Body of pancreas (tissue), 4 donors: ENCODE data around the gene LRRFIP1. TPM values are rescaled to one million over a fixed set of nuclear protein-coding genes. Genes with fewer than 3 reads are reported as not detected.
A peak's percentile ranks its signal among the peaks of the same experiment; 100 is the strongest.

ENCODE experiments used
- ATAC-seq: fragments of 150-250 bp; one replicate; pipeline ENCODE4 v1.9.1; 2016
- DNase-seq, 4 donors: peaks; one replicate each; pipeline ENCODE4 v3.0.0-alpha.2; 2019
- H3K27ac ChIP-seq, 4 donors: fragments of 200-600 bp; sonication (generic); 1 replicate in 3 of 4; 2 replicates in 1 of 4; pipeline versions ENCODE4 v1.5.1 to v1.6.1; 2016 to 2019; ENCODE audit warnings: mild to moderate bottlenecking in 1 of 4, mixed read lengths in 1 of 4, moderate library complexity in 1 of 4
- H3K27me3 ChIP-seq, 2 donors: fragments of 200-600 bp; sonication (generic); one replicate each; pipeline ENCODE4 v1.6.0; 2016; ENCODE audit warnings: mild to moderate bottlenecking in 1 of 2
- H3K36me3 ChIP-seq, 2 donors: fragments of 200-600 bp; sonication (generic); replicated peaks in 1 of 2; 2 replicates each; pipeline ENCODE4 v1.5.1; 2016; ENCODE audit warnings: low read depth in 2 of 2; ENCODE audit not compliant: insufficient read depth in 1 of 2
- H3K4me1 ChIP-seq: fragments of 200-600 bp; sonication (generic); one replicate; pipeline ENCODE4 v1.6.0; 2016
- H3K4me3 ChIP-seq, 2 donors: fragments of 200-600 bp; sonication (generic); 1 replicate in 1 of 2; 2 replicates in 1 of 2; pipeline ENCODE4 v1.5.1; 2016 to 2019
- H3K9me3 ChIP-seq, 3 donors: fragments of 200-600 bp; sonication (generic); 1 replicate in 2 of 3; 2 replicates in 1 of 3; pipeline ENCODE4 v1.5.1; 2016
- CTCF ChIP-seq, 7 experiments: fragments of 450-650 bp in 4 of 7; fragments of 200-600 bp in 3 of 7; sonication (generic) in 3 of 7; IDR thresholded peaks; one replicate each; pipeline ENCODE4 v1.5.1; 2016 to 2019; ENCODE audit warnings: antibody characterized with exemption in 7 of 7
- POLR2A ChIP-seq, 3 donors: fragments of 450-650 bp; IDR thresholded peaks; one replicate each; pipeline ENCODE4 v1.6.1; 2016; ENCODE audit warnings: antibody characterized with exemption in 3 of 3, mild to moderate bottlenecking in 2 of 3
- whole genome bisulfite sequencing, 2 donors: methylation state at CpG; one replicate each; pipeline ENCODE4 v1.1.5; 2017; 5-methylcytosine and 5-hydroxymethylcytosine counted together
- intact Hi-C: fragments of 100-400 bp; cut with DNase I; formaldehyde crosslinking; loops from one replicate; pipeline ENCODE4 v1.15.1; 2023
- total RNA-seq, 2 donors: library from RNA; depleted of rRNA; stranded (reverse); fragments of >200 nt; gene quantifications; one replicate each; pipeline ENCODE4 v1.1.0, GENCODE V29; 2016

The LRRFIP1 gene
- total RNA-seq, 2 donors from 2014 or later, result 49.8 to 57.1 TPM

- TF ChIP-seq POLR2A (IDR thresholded peaks at IDR 0.05), result no peak
- no peak for TF ChIP-seq CTCF (IDR thresholded peaks at IDR 0.05)
- Histone ChIP-seq H3K36me3 (no peaks in the 10 kb centered on the region), H3K4me1 (peaks cover 23% of the 10 kb centered on the region), H3K4me3 (no peak overlapping the region), H3K27ac (no peak overlapping the region), H3K9me3 (no peaks in the 10 kb centered on the region), H3K27me3 (no peaks in the 10 kb centered on the region)
- DNase-seq, result no peak
- 76 to 80% methylated on average over 8 of the region's 8 CpGs for WGBS, 2 donors
- ATAC-seq, result no peak
- intact Hi-C loops, result no loop called here
Measured at GRCh38 chr2:237672731-237673129, 45.3 kb downstream of the LRRFIP1 start.

- H3K27me3 ChIP-seq, result no peaks in the 10 kb centered on the region
- 56 to 78% methylated on average over 29 to 39 of the region's 39 CpGs for WGBS, 2 donors
- peaks cover 23% of the 10 kb centered on the region for H3K4me1 ChIP-seq
- intact Hi-C loops, result no loop called here
- H3K9me3 ChIP-seq, result no peaks in the 10 kb centered on the region
- H3K27ac ChIP-seq, result peak overlapping the region in 1 of 4 donors; percentile 85
- no peaks in the 10 kb centered on the region for H3K36me3 ChIP-seq
- no peak for ATAC-seq
- no peak overlapping the region for H3K4me3 ChIP-seq
- peak in 6 of 7 experiments; percentile 24 to 45 (median 34) for TF ChIP-seq CTCF (IDR thresholded peaks at IDR 0.05)
- peak in 1 of 3 donors; percentile 22 for TF ChIP-seq POLR2A (IDR thresholded peaks at IDR 0.05)
- peak in 1 of 4 donors; percentile 57 for DNase-seq
Measured at GRCh38 chr2:237673130-237674001, 46.0 kb downstream of the LRRFIP1 start.

GRCh38 chr2:237674731-237675276, 47.4 kb downstream of the LRRFIP1 start:
- H3K36me3 ChIP-seq, result no peaks in the 10 kb centered on the region
- peak; percentile 82 for ATAC-seq
- WGBS, 2 donors, result 37 to 43% methylated on average over 14 to 17 of the region's 17 CpGs
- H3K4me3 ChIP-seq, result no peak overlapping the region
- TF ChIP-seq POLR2A (IDR thresholded peaks at IDR 0.05) (peak in 1 of 3 donors; percentile 20), CTCF (IDR thresholded peaks at IDR 0.05) (peak in 4 of 7 experiments; percentile 17 to 26 (median 22))
- no peaks in the 10 kb centered on the region for H3K27me3 ChIP-seq
- no peaks in the 10 kb centered on the region for H3K9me3 ChIP-seq
- intact Hi-C loops, result no loop called here
- peak overlapping the region; percentile 47 to 85 (median 74) for H3K27ac ChIP-seq
- peak; percentile 59 to 81 (median 73) for DNase-seq
- peaks cover 15% of the 10 kb centered on the region for H3K4me1 ChIP-seq

GRCh38 chr2:237675316-237675715, 47.9 kb downstream of the LRRFIP1 start:
- intact Hi-C loops, result no loop called here
- H3K4me1 ChIP-seq, result peaks cover 15% of the 10 kb centered on the region

More at GRCh38 chr2:237675316-237675715, 47.9 kb downstream of the LRRFIP1 start:
- WGBS, 2 donors, result 60 to 74% methylated on average over 5 of the region's 5 CpGs
- DNase-seq (no peak), ATAC-seq (no peak)
- Histone ChIP-seq H3K4me3 (no peak overlapping the region), H3K36me3 (no peaks in the 10 kb centered on the region), H3K27me3 (no peaks in the 10 kb centered on the region), H3K9me3 (no peaks in the 10 kb centered on the region), H3K27ac (peak overlapping the region in 3 of 4 donors; percentile 71 to 85 (median 77))
- no peak for TF ChIP-seq CTCF (IDR thresholded peaks at IDR 0.05)
- TF ChIP-seq POLR2A (IDR thresholded peaks at IDR 0.05), result no peak
